Astrocyte (in vitro differentiated cells and primary cell): ENCODE measurements around the gene CACNA1C. TPM values are rescaled to one million over a fixed set of nuclear protein-coding genes. Genes with fewer than 3 reads are reported as not detected.

ENCODE experiments used
- DNase-seq: peaks from one replicate; pipeline ENCODE4 v3.0.0-alpha.2; 2010; ENCODE audit warnings: low read depth
- FAIRE-seq: peaks from 2 replicates; lab custom pipeline; 2011; peaks lifted over from hg19 to GRCh38; lab: Jason Lieb, UNC
- H2AFZ ChIP-seq: 2 replicates; pipeline ENCODE4 v1.6.0; 2012; ENCODE audit warnings: low read depth, low read length, inconsistent platforms
- H3K27ac ChIP-seq: 2 replicates; pipeline ENCODE4 v1.5.1; 2011; ENCODE audit warnings: low read depth, low read length, inconsistent platforms
- H3K27me3 ChIP-seq: 2 replicates; pipeline ENCODE4 v1.6.0; 2011; ENCODE audit warnings: low read length, inconsistent platforms; ENCODE audit not compliant: insufficient read depth
- H3K36me3 ChIP-seq: 2 replicates; pipeline ENCODE4 v1.5.1; 2011; ENCODE audit warnings: low read length, inconsistent platforms; ENCODE audit not compliant: insufficient read depth
- H3K4me1 ChIP-seq: 2 replicates; pipeline ENCODE4 v1.5.1; 2011; ENCODE audit warnings: low read length, inconsistent platforms; ENCODE audit not compliant: insufficient read depth
- H3K4me2 ChIP-seq: 2 replicates; pipeline ENCODE4 v1.6.0; 2012; ENCODE audit warnings: low read length, inconsistent platforms
- H3K4me3 ChIP-seq: 2 replicates; pipeline ENCODE4 v1.5.1; 2011; ENCODE audit warnings: low read depth, mild to moderate bottlenecking, low read length, inconsistent platforms; ENCODE audit not compliant: insufficient read depth
- H3K79me2 ChIP-seq: 2 replicates; pipeline ENCODE4 v1.6.0; 2012; ENCODE audit warnings: mild to moderate bottlenecking, low read length, inconsistent platforms; ENCODE audit not compliant: insufficient read depth
- H3K9ac ChIP-seq: 2 replicates; pipeline ENCODE4 v1.6.0; 2012; ENCODE audit warnings: mild to moderate bottlenecking, low read length, inconsistent platforms
- H3K9me3 ChIP-seq: 2 replicates; pipeline ENCODE4 v1.5.1; 2012; ENCODE audit warnings: low read depth, mild to moderate bottlenecking, low read length, inconsistent platforms; ENCODE audit not compliant: insufficient read depth
- H4K20me1 ChIP-seq: 2 replicates; pipeline ENCODE4 v1.6.0; 2012; ENCODE audit warnings: low read length, inconsistent platforms; ENCODE audit not compliant: insufficient read depth
- H3K27ac Mint-ChIP-seq: one replicate; pipeline ENCODE4 v1.8.0; 2021; ENCODE audit warnings: mild to moderate bottlenecking, mixed read lengths; ENCODE audit not compliant: unreplicated experiment
- H3K27me3 Mint-ChIP-seq: one replicate; pipeline ENCODE4 v1.8.0; 2021; ENCODE audit warnings: low read depth, mixed read lengths; ENCODE audit not compliant: unreplicated experiment
- H3K36me3 Mint-ChIP-seq: one replicate; pipeline ENCODE4 v1.8.0; 2021; ENCODE audit warnings: low read depth, mixed read lengths; ENCODE audit not compliant: unreplicated experiment
- H3K4me1 Mint-ChIP-seq: one replicate; pipeline ENCODE4 v1.8.0; 2021; ENCODE audit warnings: low read depth, mixed read lengths; ENCODE audit not compliant: unreplicated experiment
- H3K4me3 Mint-ChIP-seq: one replicate; pipeline ENCODE4 v1.8.0; 2021; ENCODE audit warnings: mild to moderate bottlenecking, moderate library complexity, mixed read lengths; ENCODE audit not compliant: unreplicated experiment
- H3K9me3 Mint-ChIP-seq: one replicate; pipeline ENCODE4 v1.8.0; 2021; ENCODE audit warnings: mild to moderate bottlenecking, mixed read lengths; ENCODE audit not compliant: unreplicated experiment
- EZH2 ChIP-seq: IDR thresholded peaks from 2 replicates; pipeline ENCODE4 v1.6.1; 2012; ENCODE audit warnings: mild to moderate bottlenecking, low read length, inconsistent platforms; ENCODE audit not compliant: insufficient read depth
- total RNA-seq: library from RNA; stranded (reverse); gene quantifications from 2 replicates; pipeline ENCODE4 v1.2.1, GENCODE V29; 2021
- TF ChIP-seq, protein P1 (sequence below): IDR thresholded peaks from 2 replicates; pipeline ENCODE4 v1.5.1; 2011; ENCODE audit warnings: low read depth, mild to moderate bottlenecking, inconsistent platforms, low read length, moderate library complexity; ENCODE audit not compliant: insufficient read depth

The CACNA1C gene
- total RNA-seq, 1 donor from 2014 or later = 2.1 TPM

DNA sequence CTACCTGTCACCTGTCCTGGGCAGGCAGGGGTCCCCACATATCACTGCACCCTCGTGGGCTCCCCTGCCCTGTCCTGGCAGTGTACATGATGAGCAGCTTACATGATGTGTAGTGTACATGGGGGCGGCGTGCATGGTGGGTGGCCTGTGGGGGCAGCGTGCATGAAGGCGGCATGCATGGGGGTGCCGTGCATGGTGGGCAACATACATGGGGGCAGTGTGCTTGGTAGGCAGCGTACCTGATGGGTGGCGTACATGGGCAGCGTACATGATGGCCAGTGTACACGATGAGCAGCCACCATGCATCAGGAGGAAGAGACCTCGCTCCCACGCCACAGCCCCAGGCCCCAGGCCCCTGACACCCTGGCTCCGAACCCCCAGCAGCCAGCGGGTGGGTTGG is 266.3 kb downstream of the CACNA1C start:
- TF ChIP-seq, protein P1, sequence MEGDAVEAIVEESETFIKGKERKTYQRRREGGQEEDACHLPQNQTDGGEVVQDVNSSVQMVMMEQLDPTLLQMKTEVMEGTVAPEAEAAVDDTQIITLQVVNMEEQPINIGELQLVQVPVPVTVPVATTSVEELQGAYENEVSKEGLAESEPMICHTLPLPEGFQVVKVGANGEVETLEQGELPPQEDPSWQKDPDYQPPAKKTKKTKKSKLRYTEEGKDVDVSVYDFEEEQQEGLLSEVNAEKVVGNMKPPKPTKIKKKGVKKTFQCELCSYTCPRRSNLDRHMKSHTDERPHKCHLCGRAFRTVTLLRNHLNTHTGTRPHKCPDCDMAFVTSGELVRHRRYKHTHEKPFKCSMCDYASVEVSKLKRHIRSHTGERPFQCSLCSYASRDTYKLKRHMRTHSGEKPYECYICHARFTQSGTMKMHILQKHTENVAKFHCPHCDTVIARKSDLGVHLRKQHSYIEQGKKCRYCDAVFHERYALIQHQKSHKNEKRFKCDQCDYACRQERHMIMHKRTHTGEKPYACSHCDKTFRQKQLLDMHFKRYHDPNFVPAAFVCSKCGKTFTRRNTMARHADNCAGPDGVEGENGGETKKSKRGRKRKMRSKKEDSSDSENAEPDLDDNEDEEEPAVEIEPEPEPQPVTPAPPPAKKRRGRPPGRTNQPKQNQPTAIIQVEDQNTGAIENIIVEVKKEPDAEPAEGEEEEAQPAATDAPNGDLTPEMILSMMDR = no peak
- no peak for TF ChIP-seq EZH2
- Histone ChIP-seq H3K36me3 (no peaks in the 10 kb centered on the region), H3K4me2 (peak overlapping the region; percentile 49), H3K27ac (no peak overlapping the region), H2AFZ (no peak overlapping the region), H3K9me3 (no peaks in the 10 kb centered on the region), H3K27me3 (peaks cover 2% of the 10 kb centered on the region), H4K20me1 (no peaks in the 10 kb centered on the region), H3K79me2 (no peaks in the 10 kb centered on the region), H3K4me1 (peaks cover 16% of the 10 kb centered on the region), H3K9ac (no peak overlapping the region), H3K4me3 (no peak overlapping the region)
- H3K27me3 Mint-ChIP-seq = peaks cover 12% of the 10 kb centered on the region
- DNase-seq = no peak
- no peak for FAIRE-seq
- no peaks in the 10 kb centered on the region for H3K36me3 Mint-ChIP-seq
- peaks cover 19% of the 10 kb centered on the region for H3K4me1 Mint-ChIP-seq
- H3K27ac Mint-ChIP-seq = no peak overlapping the region
- H3K4me3 Mint-ChIP-seq = no peak overlapping the region
- peaks cover 7% of the 10 kb centered on the region for H3K9me3 Mint-ChIP-seq

DNA sequence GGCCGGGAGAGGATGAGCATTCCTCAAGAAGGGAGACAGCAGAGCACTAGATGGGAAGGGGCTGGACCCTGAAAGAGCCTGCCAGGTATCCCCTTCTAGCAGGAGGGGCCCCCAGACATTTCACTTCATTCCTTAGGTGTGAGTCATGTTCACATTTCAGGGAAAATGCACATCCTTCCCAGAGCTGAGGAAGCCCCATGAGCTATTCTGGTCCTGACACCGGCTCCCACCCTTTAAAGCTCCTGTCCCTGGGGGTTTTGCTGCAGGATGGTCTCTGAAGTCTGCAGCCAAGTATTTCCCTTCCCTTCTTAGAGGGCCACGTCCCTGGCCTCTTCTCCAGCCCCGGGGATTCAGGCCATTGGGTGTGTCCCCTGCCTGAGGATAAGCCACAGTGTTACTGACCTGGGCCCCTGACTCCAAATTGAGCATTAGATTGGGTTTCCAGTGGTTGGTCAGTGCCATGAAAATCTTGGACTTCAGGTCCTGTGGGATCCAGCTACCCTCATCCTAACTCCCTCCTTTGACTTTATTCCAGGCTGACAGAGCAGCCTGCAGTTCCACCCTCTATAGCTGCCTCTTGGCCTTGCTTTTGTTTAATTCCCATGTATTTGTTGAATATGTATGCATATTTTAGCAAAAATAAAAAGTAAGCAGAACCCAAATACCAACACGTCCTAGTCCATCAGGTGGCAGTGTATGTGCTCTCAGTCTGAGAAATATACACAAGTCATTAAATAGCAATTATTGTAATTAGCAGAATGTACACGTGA is 267.1 kb downstream of the CACNA1C start:
- DNase-seq (peak; percentile 42), FAIRE-seq (no peak)
- no peak overlapping the region for H3K27ac Mint-ChIP-seq
- H3K27ac ChIP-seq = no peak overlapping the region
- H4K20me1 ChIP-seq = no peaks in the 10 kb centered on the region
- H3K4me1 Mint-ChIP-seq = peaks cover 21% of the 10 kb centered on the region
- no peaks in the 10 kb centered on the region for H3K36me3 Mint-ChIP-seq
- peaks cover 16% of the 10 kb centered on the region for H3K4me1 ChIP-seq
- H3K9ac ChIP-seq = no peak overlapping the region
- H3K27me3 ChIP-seq = peaks cover 2% of the 10 kb centered on the region
- TF ChIP-seq EZH2 = no peak
- TF ChIP-seq, protein P1 = no peak
- H3K79me2 ChIP-seq = no peaks in the 10 kb centered on the region
- peak overlapping the region; percentile 49 for H3K4me2 ChIP-seq
- H3K27me3 Mint-ChIP-seq = peaks cover 9% of the 10 kb centered on the region
- peak overlapping the region; percentile 15 for H3K4me3 Mint-ChIP-seq
- H2AFZ ChIP-seq = peak overlapping the region; percentile 37
- no peaks in the 10 kb centered on the region for H3K9me3 Mint-ChIP-seq
- no peaks in the 10 kb centered on the region for H3K9me3 ChIP-seq
- no peaks in the 10 kb centered on the region for H3K36me3 ChIP-seq
- H3K4me3 ChIP-seq = no peak overlapping the region

DNA sequence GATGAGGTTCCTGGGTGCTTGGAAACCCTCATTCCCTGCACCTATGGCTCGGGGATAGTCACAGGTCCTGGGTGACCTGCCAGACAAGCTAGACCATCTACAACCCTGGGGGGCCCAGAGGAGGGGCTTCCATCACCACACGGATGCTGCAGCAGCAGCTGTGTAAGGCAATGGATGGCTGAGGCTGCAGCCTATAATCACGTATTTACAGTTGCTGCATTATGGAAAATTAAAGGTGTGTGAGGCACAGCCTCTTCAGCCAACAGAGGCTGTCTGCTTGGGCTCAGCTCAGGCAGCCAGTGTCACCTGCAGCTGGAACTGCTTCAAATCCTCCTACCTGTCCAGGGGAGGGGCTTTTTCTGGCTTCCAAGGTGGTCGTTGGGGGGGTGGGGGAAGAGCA is 268.1 kb downstream of the CACNA1C start:
- FAIRE-seq (no peak), DNase-seq (no peak)
- no peak overlapping the region for H2AFZ ChIP-seq
- H3K4me2 ChIP-seq = no peak overlapping the region
- H3K27me3 ChIP-seq = peaks cover 2% of the 10 kb centered on the region
- no peaks in the 10 kb centered on the region for H3K36me3 ChIP-seq
- H3K4me3 ChIP-seq = no peak overlapping the region
- TF ChIP-seq, protein P1 = no peak
- no peak for TF ChIP-seq EZH2
- Mint-ChIP-seq H3K4me1 (peaks cover 21% of the 10 kb centered on the region), H3K4me3 (no peak overlapping the region), H3K27me3 (peaks cover 18% of the 10 kb centered on the region), H3K9me3 (no peaks in the 10 kb centered on the region), H3K27ac (no peak overlapping the region), H3K36me3 (no peaks in the 10 kb centered on the region)
- H4K20me1 ChIP-seq = no peaks in the 10 kb centered on the region
- no peaks in the 10 kb centered on the region for H3K79me2 ChIP-seq
- H3K9ac ChIP-seq = no peak overlapping the region
- H3K27ac ChIP-seq = no peak overlapping the region
- H3K9me3 ChIP-seq = no peaks in the 10 kb centered on the region
- peaks cover 16% of the 10 kb centered on the region for H3K4me1 ChIP-seq
